ENCODE data around the gene TEX26. TPM values are rescaled to one million over a fixed set of nuclear protein-coding genes. Genes with fewer than 3 reads are reported as not detected.

Gene TEX26
- total RNA-seq, 6 donors from 2014 or later, result 0.64 to 8.3 TPM; not detected in 4

DNA sequence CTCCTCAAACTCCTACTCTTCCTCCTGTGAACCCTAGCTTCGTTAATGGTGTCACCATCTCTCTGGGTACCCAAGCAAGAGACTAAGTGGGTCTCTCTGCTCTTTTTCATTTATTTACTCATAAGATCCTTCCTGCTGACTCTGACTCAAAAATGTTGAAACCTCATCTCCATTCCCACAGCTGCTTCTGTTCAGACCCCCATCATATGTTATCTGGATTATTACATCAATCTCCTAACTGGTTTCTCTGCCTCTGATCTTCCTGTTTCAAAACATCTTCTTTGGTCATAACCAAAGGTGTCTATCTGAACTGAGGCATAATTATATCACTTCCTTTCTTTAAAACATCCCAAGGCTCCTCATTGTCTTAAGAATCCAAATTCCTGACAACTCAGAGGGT is 28.4 kb upstream of the TEX26 start:
- no peak for ATAC-seq (ENCODE audit: low FRiP score in 2 of 2)
- Histone ChIP-seq H3K27ac (no peak overlapping the region), H3K4me1 (peaks cover 11 to 28% (median 21%) of the 10 kb centered on the region in 4 donors), H3K27me3 (peaks cover 0 to 17% (median 7%) of the 10 kb centered on the region in 4 donors), H3K4me3 (no peak overlapping the region), H3K36me3 (no peaks in the 10 kb centered on the region), H3K9me3 (no peaks in the 10 kb centered on the region)
- 88 to 91% methylated on average over 1 of the region's 1 CpG for WGBS, 2 donors
- TF ChIP-seq EP300 (IDR thresholded peaks at IDR 0.05) (no peak), POLR2A (IDR thresholded peaks at IDR 0.05) (no peak)
- DNase-seq, result no peak

DNA sequence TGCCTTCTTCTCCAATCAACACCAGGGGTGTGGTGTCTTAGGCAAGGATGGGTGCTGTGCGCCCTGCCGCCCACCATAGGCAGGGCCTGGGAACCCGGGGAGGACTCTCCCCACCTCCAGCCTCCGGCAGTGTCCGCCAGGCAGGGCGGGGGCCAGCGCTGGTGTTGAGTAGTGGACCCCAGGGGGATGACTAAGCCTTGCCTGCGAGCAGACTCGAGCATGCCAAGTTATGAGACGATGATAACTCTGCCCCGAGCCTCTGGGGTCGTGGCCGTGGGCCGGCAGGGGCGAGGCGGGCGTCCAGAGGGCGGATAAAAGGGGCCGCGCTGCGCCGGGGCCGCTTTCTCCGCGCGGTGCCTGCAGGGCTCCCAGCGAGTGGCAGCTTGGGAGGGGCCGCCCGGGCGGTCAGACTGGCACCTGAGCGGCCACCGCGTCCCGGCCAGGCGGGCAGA is 26.5 kb upstream of the TEX26 start, which contains the start of gene MEDAG:
MEDAG (plus strand) TSS at position 340 of the 452 bp plus-strand sequence. CDS start 245 bp downstream, outside the sequence.
- Histone ChIP-seq H3K4me1 (peaks cover 9 to 26% (median 21%) of the 10 kb centered on the region in 4 donors), H3K36me3 (no peaks in the 10 kb centered on the region), H3K27ac (peak within 1 kb of the TSS in 2 of 4 donors; percentile 13 to 26), H3K9me3 (no peaks in the 10 kb centered on the region), H3K4me3 (peak within 1 kb of the TSS in 3 of 4 donors; percentile 23 to 44 (median 38)), H3K27me3 (peaks cover 0 to 17% (median 7%) of the 10 kb centered on the region in 4 donors)
- DNase-seq (peak in 1 of 2 donors; percentile 90), ATAC-seq (ENCODE audit: low FRiP score in 2 of 2) (peak; percentile 59 to 94)
- TF ChIP-seq, protein P1, sequence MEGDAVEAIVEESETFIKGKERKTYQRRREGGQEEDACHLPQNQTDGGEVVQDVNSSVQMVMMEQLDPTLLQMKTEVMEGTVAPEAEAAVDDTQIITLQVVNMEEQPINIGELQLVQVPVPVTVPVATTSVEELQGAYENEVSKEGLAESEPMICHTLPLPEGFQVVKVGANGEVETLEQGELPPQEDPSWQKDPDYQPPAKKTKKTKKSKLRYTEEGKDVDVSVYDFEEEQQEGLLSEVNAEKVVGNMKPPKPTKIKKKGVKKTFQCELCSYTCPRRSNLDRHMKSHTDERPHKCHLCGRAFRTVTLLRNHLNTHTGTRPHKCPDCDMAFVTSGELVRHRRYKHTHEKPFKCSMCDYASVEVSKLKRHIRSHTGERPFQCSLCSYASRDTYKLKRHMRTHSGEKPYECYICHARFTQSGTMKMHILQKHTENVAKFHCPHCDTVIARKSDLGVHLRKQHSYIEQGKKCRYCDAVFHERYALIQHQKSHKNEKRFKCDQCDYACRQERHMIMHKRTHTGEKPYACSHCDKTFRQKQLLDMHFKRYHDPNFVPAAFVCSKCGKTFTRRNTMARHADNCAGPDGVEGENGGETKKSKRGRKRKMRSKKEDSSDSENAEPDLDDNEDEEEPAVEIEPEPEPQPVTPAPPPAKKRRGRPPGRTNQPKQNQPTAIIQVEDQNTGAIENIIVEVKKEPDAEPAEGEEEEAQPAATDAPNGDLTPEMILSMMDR (IDR thresholded peaks at IDR 0.05), result no peak
- no peak for TF ChIP-seq POLR2AphosphoS5 (IDR thresholded peaks at IDR 0.05)
- no peak for TF ChIP-seq POLR2A (IDR thresholded peaks at IDR 0.05)
- TF ChIP-seq EP300 (IDR thresholded peaks at IDR 0.05), result no peak
- 20 to 31% methylated on average over 1 to 22 of the region's 35 CpGs for WGBS, 2 donors

DNA sequence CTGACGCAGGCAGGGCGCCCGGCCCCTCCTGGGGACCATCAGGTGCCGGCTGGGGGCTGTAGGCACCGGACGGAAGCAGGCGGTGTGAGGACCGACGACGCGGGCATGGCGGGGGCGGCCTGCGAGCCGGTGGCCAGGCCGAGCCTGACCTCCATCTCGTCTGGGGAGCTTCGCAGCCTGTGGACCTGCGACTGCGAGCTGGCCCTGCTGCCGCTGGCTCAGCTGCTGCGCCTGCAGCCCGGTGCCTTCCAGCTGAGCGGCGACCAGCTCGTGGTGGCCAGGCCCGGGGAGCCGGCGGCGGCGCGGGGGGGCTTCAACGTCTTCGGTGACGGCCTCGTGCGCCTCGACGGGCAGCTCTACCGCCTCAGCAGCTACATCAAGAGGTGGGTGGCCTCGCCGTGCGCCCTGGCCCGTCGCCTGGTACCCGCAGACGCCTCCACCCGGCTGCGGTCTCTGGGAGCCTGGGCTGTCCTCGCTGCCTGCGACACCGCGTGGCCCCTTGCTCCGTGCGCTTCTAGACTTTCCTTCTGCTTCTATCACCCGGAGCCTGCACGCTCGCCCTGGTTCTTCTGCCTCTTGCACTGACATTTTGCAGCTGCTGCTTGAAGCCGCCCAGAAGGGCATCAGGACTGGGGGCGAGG is 25.9 kb upstream of the TEX26 start:
- Histone ChIP-seq H3K4me1 (peaks cover 9 to 26% (median 21%) of the 10 kb centered on the region in 4 donors), H3K4me3 (peak overlapping the region in 3 of 4 donors; percentile 23 to 44 (median 38)), H3K36me3 (no peaks in the 10 kb centered on the region), H3K9me3 (no peaks in the 10 kb centered on the region), H3K27me3 (peaks cover 0 to 17% (median 7%) of the 10 kb centered on the region in 4 donors), H3K27ac (peak overlapping the region in 2 of 4 donors; percentile 13 to 26)
- DNase-seq (peak in 1 of 2 donors; percentile 88), ATAC-seq (ENCODE audit: low FRiP score in 2 of 2) (peak in 1 of 2 donors; percentile 59)
- WGBS, 2 donors, result 27 to 62% methylated on average over 14 to 25 of the region's 60 CpGs
- TF ChIP-seq EP300 (IDR thresholded peaks at IDR 0.05) (no peak), POLR2AphosphoS5 (IDR thresholded peaks at IDR 0.05) (no peak), POLR2A (IDR thresholded peaks at IDR 0.05) (no peak)
- TF ChIP-seq, protein P1 (IDR thresholded peaks at IDR 0.05), result no peak

DNA sequence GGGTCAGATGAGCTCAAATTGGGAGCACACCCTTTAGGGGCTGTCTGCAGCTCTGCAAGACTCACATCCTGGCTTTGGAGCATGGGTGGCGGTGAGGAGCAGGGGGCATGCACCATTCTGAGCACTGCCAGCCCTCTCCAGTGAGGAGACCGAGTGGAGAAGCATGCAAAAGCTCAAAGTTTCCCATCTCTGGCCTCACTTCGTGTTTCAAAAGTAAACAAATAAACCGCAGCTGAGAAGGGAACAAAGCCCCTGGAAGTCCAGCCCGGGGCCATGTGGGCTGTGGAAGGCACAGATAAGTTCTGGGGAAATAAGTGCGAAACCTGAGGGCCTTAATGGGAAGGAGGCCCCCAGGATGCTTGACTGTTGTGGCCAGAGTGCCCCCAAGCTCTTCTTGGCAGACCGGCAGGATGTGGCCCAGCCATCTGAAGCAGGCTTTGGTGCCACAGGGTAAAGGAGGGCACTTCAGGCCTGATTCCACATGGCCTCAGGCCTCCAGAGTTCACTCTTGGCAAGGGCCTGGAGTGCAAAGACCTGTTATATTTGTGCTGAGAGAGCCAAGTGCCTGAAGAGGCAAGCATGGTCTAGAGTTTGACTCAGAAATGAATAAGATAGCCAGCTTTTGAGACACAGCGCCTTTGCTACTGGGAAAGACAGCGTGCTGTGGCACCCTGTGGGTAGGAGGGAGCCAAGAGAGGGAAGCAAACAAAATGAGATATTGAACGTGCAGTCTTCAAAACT is 25.2 kb upstream of the TEX26 start:
- Histone ChIP-seq H3K27me3 (peaks cover 0 to 17% (median 7%) of the 10 kb centered on the region in 4 donors), H3K4me3 (peak overlapping the region in 3 of 4 donors; percentile 23 to 44 (median 38)), H3K9me3 (no peaks in the 10 kb centered on the region), H3K36me3 (no peaks in the 10 kb centered on the region), H3K27ac (no peak overlapping the region), H3K4me1 (peaks cover 9 to 26% (median 21%) of the 10 kb centered on the region in 4 donors)
- WGBS, 2 donors, result 44 to 60% methylated on average over 10 of the region's 10 CpGs
- DNase-seq (peak in 1 of 2 donors; percentile 65), ATAC-seq (ENCODE audit: low FRiP score in 2 of 2) (peak in 1 of 2 donors; percentile 50)
- TF ChIP-seq POLR2AphosphoS5 (IDR thresholded peaks at IDR 0.05) (no peak), POLR2A (IDR thresholded peaks at IDR 0.05) (no peak), EP300 (IDR thresholded peaks at IDR 0.05) (no peak)
- TF ChIP-seq, protein P1 (IDR thresholded peaks at IDR 0.05), result no peak

DNA sequence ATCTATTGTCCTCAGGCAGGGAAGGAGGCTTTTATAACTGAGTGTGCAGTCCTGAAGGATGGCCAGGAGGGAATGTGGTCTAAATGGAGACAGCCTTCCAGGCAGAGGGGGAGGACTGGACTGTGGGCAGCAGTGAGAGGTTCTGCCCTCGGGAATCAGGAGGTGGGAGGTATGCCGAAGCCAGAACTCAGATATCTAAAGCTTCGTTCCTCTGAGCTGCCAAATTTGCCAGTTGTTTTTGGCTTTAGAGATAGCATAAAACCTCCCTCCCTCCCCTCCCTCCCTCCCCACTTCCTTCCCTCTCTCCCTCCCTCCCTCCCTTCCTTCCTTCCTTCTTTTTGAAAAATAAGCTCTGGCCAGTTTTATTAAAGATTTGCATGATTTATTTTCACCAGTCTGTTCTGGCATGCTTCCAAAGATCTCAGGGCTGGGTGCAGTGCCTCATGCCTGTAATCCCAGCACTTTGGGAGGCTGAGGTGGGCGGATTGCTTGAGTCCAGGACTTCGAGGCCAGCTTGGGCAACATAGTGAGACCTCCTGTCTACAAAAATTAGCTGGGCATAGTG is 24.0 kb upstream of the TEX26 start:
- DNase-seq (no peak), ATAC-seq (ENCODE audit: low FRiP score in 2 of 2) (peak in 1 of 2 donors; percentile 3)
- H3K36me3 ChIP-seq, result no peaks in the 10 kb centered on the region
- no peaks in the 10 kb centered on the region for H3K9me3 ChIP-seq
- peaks cover 0 to 17% (median 7%) of the 10 kb centered on the region in 4 donors for H3K27me3 ChIP-seq
- no peak for TF ChIP-seq POLR2AphosphoS5 (IDR thresholded peaks at IDR 0.05)
- TF ChIP-seq POLR2A (IDR thresholded peaks at IDR 0.05), result no peak
- TF ChIP-seq EP300 (IDR thresholded peaks at IDR 0.05), result no peak
- TF ChIP-seq, protein P1 (IDR thresholded peaks at IDR 0.05), result no peak
- WGBS, 2 donors, result 22 to 39% methylated on average over 5 of the region's 5 CpGs
- H3K4me3 ChIP-seq, result no peak overlapping the region
- no peak overlapping the region for H3K27ac ChIP-seq
- H3K4me1 ChIP-seq, result peaks cover 9 to 26% (median 21%) of the 10 kb centered on the region in 4 donors
